ENCODE data around the gene ID4. TPM values are rescaled to one million over a fixed set of nuclear protein-coding genes. Genes with fewer than 3 reads are reported as not detected.

The ID4 gene
- polyA plus RNA-seq, 4 donors = 121 to 159 (median 152) TPM

DNA sequence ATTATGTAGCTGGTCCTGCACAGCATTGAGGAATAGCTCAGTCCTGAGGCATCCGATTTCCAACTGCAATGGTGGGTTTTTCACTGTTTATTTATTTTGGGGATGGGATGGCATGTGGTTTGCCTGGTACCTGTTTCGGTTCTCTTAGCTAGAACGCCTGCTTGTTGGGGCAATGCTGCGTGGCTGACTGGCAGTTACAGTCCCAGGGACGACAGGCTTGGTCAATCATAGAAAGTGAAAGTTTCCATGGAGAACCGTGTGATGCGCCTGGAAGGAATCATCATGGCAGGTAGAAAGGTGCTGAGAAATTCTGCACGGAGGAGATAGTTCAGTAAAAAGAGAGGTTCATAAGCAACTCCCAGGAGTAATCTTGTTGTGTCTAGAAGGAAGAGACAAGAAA lies 18.4 kb downstream of the ID4 start:
- no peak for DNase-seq (ENCODE audit: low read depth in 4 of 4, low spot score in 2 of 4)

DNA sequence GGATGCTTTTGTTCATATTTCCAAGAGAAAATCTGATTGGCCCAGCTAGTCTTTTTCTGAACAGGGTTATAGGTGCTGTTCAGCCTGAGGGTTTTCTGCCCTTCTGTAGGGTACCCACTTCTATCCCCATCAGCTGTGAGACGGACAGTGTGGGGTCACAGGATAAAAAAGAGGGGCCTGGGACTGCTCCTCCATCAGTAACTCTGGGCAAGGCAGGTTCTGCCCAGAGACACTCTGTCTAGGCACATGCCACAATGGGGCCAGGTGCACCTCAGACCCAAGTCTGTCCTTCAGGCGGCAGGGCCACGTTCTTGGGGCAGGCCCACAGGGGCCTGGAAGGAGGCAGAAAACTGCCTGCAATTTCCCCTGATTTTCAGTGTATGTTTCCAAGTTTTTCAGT lies 20.0 kb downstream of the ID4 start:
- no peak for DNase-seq (ENCODE audit: low read depth in 4 of 4, low spot score in 2 of 4)

DNA sequence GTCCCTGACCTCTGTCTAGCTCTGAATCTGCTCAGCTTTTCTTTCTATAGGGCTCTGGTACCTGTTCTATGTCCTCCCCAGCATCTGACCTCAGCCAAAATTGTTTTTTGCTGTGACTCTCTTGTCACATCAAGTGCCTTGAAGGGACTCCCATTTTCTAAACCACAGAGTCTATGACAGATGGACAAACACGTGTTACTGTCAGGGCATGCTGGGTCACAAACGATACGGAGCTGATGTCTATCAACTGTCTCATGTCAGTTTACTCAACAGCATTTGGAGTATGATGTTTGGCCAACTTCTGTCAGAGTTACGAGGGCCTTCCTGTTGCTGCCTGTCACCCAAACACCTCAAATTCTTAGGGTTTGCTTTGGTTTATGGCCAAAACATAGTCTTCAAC lies 20.5 kb downstream of the ID4 start:
- DNase-seq (ENCODE audit: low read depth in 4 of 4, low spot score in 2 of 4) = no peak

DNA sequence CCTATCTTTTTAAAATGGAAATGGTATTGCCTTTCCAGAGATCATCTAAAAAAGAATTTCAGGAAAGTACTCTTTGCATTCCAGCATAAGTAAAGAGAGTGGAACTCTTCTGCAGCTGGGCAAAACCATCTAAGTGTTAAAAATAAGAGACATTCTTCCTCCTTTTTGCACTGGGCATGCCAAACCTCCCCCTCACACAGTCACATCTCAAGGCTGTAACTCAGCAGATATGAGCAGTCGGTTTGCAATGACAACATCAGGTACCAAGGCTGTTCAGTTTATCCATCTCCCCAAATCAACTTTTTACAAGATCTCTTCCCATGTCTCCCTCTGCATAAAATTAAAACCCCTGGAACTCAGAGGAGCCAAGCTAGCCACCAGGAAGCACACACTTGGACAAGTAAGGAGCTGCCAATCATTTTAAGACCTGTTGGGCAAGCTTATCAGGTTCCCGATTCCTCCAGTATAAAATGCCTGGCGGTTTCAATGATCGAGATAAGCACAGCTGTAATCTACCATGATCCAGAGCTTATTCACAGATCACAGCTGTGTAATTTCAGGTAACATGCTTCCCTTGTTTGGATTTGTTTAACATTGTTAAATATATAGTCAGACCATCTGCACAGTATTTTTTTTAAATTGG lies 23.2 kb downstream of the ID4 start:
- no peak for DNase-seq (ENCODE audit: low read depth in 4 of 4, low spot score in 2 of 4)

DNA sequence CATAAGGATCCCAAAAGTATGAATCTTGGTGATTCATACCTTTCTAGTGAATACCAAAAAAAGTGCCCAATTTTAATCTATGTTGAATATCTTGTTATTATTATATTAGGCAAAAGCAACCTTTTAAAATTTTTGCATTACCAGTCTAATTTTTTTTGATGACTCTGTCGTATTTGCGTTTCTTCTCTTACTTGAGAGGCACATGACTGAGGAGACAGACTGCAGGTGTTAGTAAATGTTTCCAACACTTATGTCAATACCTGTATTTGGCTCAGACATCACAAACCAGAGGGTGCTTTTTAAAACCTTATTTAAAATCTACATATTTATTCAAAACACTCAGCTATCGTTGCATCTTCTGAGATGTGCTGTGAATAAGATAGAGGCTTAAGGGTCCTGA lies 27.1 kb downstream of the ID4 start:
- DNase-seq (ENCODE audit: low read depth in 4 of 4, low spot score in 2 of 4) = no peak

DNA sequence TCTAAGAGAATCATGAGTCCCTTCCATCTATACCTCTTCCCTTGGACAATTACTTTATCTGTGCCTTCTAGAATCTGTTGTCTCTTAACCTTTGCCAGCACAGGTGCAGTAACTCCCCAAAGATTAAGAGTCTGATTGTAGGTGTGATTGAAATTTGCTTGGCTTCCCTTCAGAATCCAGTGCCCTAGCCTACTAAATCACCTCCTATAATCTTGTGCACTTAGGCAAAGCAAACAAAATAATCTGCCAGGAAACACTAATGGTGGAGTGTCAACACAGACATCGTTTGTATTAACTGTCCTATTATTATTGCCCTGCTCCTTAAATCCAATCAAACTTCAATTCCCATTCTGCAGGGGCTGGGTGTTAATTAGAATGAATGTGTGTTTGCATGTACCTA lies 28.0 kb downstream of the ID4 start:
- DNase-seq (ENCODE audit: low read depth in 4 of 4, low spot score in 2 of 4) = no peak

DNA sequence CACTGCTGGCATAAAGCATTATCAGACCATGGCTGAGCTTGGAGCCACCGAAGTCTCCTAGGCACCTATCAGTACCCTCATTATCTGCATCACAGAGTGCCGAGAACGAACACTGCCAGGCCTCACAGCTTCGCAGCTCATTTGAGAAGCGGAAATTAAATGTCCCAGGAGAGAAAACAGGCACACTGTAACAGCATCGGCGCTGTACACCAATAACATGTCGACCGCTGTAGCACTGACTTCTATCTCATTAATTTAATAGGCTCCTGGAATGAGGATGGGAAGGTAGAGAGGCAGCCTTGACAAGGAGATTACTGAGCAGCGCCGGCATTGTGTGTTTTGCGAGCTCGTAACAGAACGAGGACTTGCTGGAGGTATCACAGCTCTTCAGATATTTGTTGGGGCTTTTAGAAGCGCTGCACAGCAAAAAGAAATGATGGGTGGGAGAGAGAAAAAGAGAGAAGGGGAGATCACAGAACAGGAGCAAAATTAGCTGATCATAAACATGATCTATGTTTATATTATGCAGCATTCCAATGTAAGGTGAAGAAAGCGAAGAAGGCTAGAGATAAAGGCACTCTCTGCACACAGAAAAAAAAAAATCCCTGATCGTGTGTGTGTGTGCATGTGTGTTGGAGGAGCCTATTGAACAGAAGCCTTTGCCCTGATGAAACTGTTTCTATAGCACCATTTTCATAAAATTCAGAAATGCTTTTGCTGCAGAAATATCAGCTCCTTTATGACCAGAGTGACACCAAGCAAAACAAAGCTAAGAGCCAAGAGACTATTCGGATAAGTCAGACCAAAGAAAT lies 29.2 kb downstream of the ID4 start:
- DNase-seq (ENCODE audit: low read depth in 4 of 4, low spot score in 2 of 4) = no peak

DNA sequence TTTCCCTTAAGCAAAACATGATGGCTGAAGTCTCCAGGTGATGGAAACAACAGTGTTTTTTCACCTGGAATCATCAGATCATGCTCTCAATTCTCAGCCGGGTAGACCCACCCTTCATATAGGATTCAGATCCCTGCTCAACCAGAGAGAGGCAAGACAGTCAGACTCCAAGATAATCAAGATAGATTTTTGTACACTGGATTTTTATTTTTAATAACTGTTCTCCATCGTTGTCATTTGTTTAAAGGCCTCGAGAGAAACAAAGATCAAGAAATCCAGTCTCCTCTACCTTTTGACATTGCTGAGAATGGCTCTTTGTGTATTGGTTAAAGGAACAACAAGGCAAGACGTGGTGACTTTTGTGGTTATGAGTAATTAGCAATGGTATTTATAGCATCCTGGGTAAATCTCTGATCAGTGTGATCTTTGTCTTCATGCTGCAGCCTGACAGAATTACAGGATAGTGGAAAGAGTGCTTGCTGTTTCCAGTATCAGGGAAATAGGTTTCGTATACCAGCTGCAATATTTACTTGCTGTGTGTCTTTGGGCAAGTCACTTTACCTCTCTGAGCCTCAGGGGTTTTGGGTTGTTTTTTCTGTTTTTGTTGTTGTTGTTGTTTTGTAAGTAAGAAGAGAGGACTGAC lies 29.9 kb downstream of the ID4 start:
- DNase-seq (ENCODE audit: low read depth in 4 of 4, low spot score in 2 of 4) = no peak

DNA sequence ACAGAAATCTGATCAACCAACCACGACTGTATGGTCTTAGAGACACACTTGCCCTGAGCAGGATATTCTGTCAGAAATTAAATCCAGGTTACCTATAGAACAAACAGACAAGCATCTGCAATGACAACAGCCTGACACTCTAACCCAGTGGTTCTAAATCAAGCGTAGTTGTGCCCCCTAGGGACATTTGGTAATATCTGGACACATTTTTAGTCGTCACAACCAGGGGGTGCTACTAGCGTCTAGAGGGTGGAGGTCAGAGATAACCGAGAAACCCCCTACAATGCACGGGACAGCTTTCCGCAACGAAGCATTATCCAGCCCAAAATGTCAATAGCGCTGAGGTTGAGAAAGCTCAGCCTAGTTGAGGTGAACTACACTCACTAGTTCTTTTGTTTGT lies 32.3 kb downstream of the ID4 start:
- no peak for DNase-seq (ENCODE audit: low read depth in 4 of 4, low spot score in 2 of 4)

DNA sequence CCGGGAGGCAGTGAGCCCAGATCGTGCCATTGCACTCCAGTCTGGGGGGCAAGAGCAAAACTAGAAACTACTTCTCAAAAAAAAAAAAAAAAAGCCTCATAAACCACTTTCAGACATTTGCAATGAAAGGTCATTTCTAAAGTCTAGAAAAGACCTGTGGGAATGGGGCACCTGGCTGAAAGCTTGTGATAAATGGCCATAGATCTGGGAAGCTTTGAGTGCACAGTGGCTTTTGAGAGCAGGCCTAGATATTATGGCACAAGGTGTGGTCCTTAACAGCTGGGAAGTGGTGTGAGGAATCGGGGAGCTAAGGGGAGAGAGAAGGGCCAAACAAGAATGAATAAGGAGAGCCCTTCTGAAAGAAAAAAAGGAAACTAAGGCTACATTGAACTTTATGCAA lies 33.2 kb downstream of the ID4 start:
- DNase-seq (ENCODE audit: low read depth in 4 of 4, low spot score in 2 of 4) = no peak

DNA sequence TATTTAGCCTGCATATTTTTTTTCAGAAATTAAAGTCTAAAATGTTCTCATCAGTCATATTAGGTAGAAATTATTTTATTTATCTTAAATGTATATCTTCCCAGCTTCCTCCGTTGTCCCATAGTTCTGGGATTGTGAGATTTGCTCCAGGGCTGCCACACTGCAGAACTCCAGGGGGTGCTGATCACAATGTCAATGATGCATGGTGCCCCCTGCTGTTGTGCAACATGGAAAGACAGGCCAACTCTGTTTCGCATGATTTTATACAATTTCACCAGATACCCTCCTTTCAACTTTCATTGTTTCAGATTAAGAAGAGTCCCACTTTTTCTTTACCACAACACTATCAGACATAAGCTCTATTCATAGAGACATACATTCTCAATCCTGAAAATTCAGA lies 35.9 kb downstream of the ID4 start:
- DNase-seq (ENCODE audit: low read depth in 4 of 4, low spot score in 2 of 4) = no peak

DNA sequence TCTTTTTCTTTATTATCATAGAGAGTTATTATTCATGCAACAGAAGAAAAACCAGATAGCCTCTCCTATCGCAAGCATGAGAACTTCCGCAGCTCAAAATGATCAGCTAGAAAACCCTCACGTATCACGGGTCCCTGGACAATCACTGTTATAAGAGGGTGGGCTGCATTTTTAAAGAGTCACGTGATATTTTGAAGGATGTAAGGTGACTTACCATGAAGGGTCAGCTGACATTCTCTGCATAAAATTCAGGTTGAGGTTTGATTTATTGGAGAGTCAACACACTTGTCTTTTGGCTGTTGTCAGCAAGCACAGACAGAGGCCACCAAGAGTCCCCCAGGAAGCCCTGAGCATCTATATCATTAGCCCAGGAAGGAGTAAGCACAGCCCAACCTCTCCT lies 39.5 kb downstream of the ID4 start:
- DNase-seq (ENCODE audit: low read depth in 4 of 4, low spot score in 2 of 4) = no peak

DNA sequence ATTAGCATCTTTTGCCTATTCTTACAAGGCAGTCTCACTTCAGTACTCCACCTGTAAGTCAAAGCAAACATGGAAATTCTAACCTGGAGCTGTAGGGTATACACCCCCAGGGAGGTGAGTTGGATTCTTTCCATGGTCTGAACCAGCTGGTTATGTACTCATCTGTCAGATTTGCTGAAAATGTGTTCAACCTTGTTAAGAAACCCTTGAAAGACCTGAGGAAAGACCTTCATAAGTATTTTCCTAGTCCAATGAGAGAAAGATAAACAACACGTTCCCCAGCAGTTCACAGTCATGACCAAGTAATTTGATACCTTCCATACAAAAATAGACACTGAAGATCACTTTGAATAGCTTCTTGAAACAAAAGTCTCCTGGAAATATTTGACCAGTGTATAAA lies 42.5 kb downstream of the ID4 start:
- DNase-seq (ENCODE audit: low read depth in 4 of 4, low spot score in 2 of 4) = no peak

DNA sequence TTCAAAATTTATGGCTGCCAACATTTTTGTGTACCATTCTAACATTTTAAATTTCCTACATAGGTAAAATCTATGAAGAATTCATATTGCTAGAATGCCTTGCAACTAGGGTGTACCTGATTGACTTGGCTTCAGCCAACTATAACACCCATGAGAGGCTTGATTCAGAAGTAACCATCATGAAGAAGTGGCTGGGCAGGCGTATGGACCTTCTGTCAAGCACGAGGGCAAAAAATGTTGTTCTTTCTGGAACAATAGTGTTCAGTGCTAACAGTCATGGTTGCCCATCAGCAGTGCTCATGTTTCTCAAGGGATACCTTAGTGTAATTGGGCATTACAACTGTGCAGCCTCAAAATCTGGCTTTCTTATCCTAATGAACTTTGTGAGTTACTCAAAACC lies 42.9 kb downstream of the ID4 start:
- DNase-seq (ENCODE audit: low read depth in 4 of 4, low spot score in 2 of 4) = no peak

DNA sequence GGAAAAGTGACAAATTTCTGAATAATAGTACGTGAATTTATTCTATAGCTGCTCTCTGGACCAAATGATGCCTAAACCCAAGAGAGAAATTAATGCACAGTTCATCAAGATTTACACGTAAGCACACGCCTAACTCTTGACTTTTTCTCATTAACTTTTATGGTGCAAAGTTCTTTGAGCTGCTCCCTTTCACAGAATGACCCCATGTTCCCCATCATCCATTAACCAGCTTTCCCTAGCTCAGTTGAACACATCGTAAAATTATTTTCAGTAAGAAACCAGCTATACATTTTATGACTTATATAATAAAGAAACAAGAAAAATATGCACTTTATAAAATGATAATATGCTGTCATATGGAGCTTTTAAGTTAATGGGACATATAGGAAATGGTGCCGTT lies 54.3 kb downstream of the ID4 start:
- DNase-seq (ENCODE audit: low read depth in 4 of 4, low spot score in 2 of 4) = peak in 3 of 4 donors; percentile 28 to 39 (median 32)

All from left renal cortex interstitium (tissue), 4 donors.